Skin of body (tissue), 2 donors: ENCODE results near the gene ELOVL3. TPM values are rescaled to one million over a fixed set of nuclear protein-coding genes. Genes with fewer than 3 reads are reported as not detected.
"Not testable (repeated sequence)": the region's sequence is repeated elsewhere in the genome, so short reads cannot be mapped to it uniquely, and the experiment has no call there.

Source experiments
- DNase-seq: peaks from one replicate; lab custom pipeline; 2025; lab: John Stamatoyannopoulos, UW
- total RNA-seq: library from RNA; depleted of rRNA; stranded (reverse); fragments of >200 nt; gene quantifications from one replicate; pipeline ENCODE4 v1.2.3, GENCODE V29; 2014

Gene ELOVL3
- total RNA-seq, result 33.1 TPM

DNA sequence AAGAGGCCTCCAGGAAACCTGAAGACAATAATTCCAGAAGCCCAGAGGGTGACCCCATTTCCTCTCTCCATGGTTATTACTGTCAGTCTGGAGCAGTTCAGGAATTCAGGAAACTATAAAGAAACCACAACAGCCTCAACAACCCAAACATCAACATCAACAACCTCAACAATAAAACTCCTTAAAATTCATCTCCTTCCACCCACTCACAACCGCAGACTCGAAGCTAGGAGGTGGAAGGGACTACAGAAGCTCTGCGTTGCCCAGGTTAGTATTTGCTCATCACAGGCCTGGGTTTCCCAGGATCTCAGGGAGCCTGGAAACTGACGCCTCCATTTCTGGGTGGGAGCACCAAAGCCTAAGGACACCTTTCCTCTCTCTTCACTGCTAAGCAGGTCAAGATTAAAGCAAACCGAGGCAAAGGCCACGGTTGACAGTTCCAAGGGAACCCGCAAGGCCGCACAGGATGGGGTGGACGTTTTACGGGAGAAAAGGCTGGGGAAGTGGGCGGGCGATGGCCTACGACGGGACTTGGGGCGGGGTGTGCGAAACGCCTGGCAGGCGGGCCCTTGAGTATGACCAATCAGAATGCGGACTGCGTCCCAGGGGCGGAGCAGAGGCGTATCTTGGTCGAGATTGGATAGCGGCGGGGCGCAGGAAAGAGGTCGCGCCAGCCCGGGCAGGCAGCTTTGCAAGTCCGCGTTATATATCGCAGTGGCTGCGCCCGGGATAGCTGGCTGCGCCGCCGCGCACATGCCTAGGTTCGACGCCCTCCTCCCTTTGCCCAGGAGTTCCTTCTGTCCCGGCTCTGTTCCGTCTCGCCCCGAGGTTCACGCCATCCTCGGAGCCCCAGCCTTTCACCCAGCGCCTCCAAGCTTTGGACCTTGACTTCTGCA is at the start of gene ELOVL3:
ELOVL3 (plus strand) TSS at position 654 of the 896 bp plus-strand sequence. CDS start 250 bp downstream, outside the sequence.
- peak; percentile 88 for DNase-seq

DNA sequence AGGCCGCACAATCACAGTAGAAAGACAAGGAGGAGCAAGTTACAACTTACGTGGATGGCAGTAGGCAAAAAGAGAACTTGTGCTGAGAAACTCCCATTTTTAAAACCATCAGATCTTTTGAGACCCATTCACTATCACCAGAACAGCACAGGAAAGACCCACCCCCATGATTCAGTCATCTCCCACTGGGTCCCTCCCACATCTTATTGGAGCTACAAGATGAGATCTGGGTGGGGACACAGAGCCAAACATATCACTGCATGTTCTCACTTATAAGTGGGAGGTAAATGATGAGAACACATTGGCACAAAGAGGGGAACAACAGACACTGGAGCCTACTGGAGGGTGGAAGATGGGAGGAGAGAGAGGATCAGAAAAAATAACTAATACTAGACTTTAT is 41.5 kb upstream of the ELOVL3 start:
- no peak for DNase-seq

DNA sequence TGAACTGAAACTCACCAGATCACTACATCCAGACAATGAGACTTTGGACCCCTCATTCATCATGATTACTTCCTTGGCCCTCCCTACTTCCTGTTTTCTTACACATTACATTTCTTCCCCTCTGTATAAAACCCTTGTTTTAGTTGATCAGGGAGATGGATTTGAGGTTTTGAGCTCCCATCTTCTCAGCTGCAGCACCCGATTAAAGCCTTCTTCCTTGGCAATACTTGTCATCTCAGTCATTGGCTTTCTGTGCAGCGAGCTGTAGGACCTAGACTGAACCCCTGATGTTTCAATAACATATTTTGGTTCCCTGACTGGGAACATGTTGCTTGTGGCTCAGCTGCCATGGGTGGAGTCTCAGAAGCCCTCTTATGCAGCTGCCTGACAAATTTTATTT is 40.8 kb upstream of the ELOVL3 start:
- DNase-seq, result no peak

- peak; percentile 3 for DNase-seq
These were observed 40.1 kb upstream of the ELOVL3 start for GRCh38 chr10:102185811-102186527.

DNA sequence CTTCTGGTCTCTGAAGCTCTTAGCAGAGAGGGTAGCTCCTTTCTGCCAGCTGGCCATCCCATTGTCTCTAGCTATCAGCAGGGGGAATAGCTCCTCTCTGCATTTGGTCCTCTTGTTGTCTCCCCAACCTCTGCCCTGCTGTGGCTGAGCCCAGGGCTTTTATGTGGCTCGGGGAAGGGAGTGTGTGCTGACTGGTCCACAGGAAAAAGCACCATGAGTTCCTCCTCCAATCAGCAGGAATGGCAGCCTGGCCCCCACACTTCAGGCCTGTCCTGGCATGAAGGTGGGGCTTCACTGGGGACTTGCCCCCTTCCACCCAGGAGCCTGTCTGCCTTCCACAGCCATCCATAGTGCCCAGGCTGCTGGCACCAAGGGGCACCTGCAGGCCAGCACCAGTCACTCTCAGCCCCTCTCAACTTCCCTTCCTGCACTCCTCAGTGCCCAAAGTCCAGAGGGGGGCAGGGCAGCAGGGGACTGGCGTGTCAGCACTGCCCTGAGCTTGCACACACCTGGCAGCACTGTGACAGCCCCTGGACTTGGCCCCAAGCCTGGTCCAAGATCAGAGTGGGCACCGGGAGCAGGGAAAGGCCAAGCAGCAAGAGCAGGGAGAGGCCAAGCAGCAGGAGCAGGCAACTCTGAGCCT is 37.7 kb upstream of the ELOVL3 start:
- no peak for DNase-seq

DNA sequence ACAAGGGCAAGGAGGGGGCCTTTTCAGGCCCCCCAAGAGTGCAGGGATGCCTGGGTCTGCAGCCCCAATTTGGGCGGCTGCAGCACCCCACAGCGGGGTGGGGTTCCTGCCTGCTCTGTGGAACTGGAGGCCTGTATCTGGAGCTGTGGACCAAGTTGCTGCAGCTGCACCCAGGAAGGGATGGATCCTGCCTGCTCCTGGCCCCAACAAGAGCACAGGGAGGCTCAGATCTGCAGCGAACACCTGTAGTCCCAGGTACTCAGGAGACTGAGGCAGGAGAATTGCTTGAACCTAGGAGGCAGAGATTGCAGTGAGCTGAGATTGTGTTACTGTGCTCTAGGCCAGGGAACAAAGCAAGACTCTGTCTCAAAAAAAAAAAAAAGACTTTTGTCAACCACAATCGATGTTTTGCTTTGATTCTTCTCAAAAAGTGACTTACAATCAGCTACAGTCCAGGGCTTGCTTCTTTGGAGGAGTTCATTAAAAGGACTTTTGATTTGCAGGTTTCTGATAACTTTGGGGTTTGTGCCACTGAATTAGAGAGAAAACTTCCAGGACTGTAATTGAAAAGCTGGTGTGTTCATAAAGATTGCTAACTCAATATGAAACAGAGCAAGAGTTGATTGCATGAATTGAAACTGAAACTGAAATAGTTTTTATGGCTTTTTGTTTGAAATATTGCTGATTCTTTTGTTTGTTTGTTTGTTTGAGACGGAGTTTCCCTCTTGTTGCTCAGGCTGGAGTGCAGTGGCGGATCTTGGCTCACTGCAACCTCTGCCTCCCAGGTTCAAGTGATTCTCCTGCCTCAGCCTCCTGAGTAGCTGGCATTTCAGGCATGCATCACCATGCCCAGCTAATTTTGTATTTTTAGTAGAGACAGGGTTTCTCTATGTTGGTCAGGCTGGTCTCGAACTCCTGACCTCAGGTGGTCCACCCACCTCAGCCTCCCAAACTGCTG is 36.9 kb upstream of the ELOVL3 start:
- not testable (repeated sequence) for DNase-seq

GRCh38 chr10:102191956-102192355 is 34.1 kb upstream of the ELOVL3 start:
- no peak for DNase-seq

GRCh38 chr10:102195296-102195870 is 30.7 kb upstream of the ELOVL3 start:
- DNase-seq, result no peak

DNA sequence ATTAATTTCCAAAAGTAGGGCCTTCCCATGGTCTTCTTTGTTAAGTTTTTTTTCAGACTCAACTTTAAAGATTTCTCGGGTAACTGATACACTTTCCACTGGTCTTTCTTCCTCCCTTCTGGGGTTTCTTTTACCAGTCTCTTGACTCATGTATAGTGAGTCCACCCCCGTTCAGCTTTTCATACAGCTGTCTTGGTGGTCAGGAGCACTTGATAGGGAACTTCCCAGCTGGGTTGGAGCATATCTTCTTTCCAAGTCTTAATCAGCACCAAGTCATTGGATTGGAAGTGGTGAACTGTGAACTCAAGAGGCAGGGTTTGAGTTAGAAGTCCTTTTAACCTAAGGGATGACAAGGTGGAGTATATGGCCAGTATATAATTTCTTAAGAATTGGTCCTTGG is 29.2 kb upstream of the ELOVL3 start:
- DNase-seq, result no peak

DNA sequence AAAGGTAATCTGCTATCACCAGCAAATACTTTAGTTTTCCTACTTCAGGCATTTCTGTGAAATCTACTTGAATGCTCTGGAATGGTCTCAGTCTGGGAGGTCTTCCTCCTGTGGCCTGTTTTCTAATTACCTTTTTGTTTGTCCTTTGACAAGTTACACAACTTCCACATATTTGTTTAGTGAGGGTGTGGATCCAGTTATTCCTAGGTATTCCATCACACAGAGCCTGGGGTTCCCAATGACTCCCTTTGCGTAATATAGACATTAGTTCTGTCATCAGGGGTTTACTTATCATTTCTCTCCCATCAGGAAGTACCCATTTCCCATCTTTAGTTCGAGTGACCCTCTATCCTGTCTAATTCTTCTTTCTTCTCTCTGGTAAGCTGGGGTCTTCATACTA is 28.1 kb upstream of the ELOVL3 start:
- no peak for DNase-seq

- DNase-seq, result no peak
These were observed 25.1 kb upstream of the ELOVL3 start for GRCh38 chr10:102200751-102201640.

DNA sequence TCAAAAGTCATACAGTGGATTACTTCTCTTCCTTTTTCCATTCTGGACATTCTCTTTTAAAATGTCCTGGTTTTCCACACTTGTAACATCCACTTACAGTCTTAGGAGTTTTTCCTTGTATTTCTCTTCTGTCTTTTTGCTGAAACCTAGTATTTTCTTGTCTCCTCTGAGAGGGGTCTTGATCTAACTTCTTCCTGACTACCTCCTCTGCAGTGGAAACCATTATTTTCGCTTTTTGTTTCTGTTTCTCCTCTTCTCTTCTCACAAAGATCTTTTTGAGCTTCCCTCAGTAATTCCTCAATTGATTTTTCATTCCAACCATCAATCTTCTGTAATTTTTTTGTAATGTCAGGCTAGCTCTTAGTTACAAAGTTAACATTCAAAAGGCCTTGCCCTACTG is 23.7 kb upstream of the ELOVL3 start:
- no peak for DNase-seq

- DNase-seq, result no peak
These were observed 17.6 kb upstream of the ELOVL3 start for GRCh38 chr10:102208311-102209035.

DNA sequence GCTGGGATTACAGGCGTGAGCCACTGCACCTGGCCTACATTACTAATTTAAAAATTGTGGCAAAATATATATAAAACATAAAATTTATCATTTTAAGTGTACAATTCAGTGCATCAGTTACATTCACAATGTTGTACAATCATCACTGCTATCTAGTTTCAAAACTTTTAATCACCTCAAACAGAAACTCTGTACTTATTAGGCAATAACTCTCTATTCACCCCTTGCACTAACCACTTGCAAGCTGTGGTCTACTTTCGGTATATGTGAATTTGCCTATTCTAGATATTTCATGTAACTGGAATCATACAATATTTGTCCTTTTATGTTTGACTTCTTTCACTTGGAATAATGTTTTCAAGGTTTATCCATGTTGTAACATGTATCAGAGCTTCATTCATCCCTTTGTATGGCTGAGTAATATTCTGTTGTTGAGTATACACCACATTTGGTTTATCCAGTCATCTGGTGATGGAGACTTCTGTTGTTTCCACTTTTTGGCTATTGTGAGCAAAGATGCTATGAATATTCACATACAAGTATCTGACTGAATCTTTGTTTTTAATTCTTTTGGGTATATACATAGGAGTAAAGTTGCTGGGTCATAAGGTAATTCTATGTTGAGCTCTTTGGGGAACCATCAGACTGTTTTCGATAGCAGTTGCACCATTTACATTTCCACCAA is 14.3 kb upstream of the ELOVL3 start:
- no peak for DNase-seq

- DNase-seq, result not testable (repeated sequence)
These were observed 12.5 kb upstream of the ELOVL3 start for GRCh38 chr10:102213599-102213998.

DNA sequence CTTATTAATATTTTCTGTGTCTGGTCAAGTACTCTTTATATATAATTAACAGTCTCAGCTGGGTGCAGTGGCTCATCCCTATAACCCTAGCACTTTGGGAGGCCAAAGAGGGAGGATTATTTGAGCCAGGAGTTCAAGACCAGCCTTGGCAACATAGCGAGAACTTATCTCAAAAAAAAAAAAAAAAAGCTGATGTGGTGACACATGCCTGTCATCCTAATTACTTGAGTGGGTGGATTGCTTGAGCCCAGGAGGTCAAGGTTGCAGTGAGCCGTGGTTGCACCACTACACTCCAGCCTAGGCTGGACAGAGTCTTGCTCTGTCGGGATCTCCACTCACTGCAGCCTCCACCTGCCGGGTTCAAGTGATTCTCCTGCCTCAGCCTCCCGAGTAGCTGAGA is 6.7 kb upstream of the ELOVL3 start:
- no peak for DNase-seq

DNA sequence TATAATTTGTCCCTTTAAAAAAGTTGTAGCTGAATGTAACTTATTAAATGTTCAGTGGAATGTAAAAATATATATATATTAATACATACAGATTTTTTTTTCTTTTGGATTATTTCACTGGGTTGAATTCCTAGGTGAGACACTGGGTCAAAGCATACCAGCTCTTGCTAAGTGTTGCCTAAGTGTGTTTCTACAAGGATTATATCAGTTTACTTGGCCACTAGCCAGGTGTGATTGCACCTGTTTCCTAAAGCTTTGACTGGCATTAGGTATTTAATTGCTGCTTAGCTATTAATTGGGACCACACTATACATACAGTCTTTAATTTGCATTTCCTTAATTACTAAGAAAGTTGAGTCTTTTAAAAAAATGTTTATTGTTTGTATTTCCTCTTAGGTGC is 5.5 kb upstream of the ELOVL3 start:
- DNase-seq, result no peak

GRCh38 chr10:102222797-102223196 is 3.3 kb upstream of the ELOVL3 start:
- no peak for DNase-seq
